H1 (cell line): ENCODE measurements around the gene KCNQ1OT1. TPM values are rescaled to one million over a fixed set of nuclear protein-coding genes. Genes with fewer than 3 reads are reported as not detected.

Experiments
- CTCF ChIA-PET: fragments of 300-600 bp; sonication (Branson Sonifier 250); formaldehyde crosslinking; loops from one replicate; lab custom pipeline; 2021; ENCODE audit not compliant: partially characterized antibody; lab: Charles Lee
- POLR2A ChIA-PET: fragments of 300-600 bp; sonication (Branson Sonifier 250); formaldehyde crosslinking; loops from one replicate; lab custom pipeline; 2021; ENCODE audit warnings: inconsistent platforms; ENCODE audit not compliant: partially characterized antibody; lab: Charles Lee
- DNase-seq, 2 experiments: peaks; one replicate each; pipeline versions ENCODE4 v3.0.0 to v3.0.0-alpha.2; 2010 to 2022; ENCODE audit warnings: low spot score in 2 of 2, low read depth in 1 of 2, mixed read lengths in 1 of 2
- FAIRE-seq: peaks from 2 replicates; lab custom pipeline; 2011; peaks lifted over from hg19 to GRCh38; lab: Jason Lieb, UNC
- H2AFZ ChIP-seq: 2 replicates; pipeline ENCODE4 v1.8.1; 2012; ENCODE audit warnings: low read length, inconsistent platforms
- H2AK5ac ChIP-seq: 2 replicates; pipeline ENCODE4 v1.6.1; 2013; ENCODE audit warnings: low read depth, low read length
- H2BK120ac ChIP-seq: replicated peaks from 2 replicates; pipeline ENCODE3; 2013; ENCODE audit warnings: low read depth, low read length, inconsistent platforms
- H2BK12ac ChIP-seq: 2 replicates; pipeline ENCODE4 v1.6.1; 2013; ENCODE audit warnings: low read depth, low read length
- H2BK15ac ChIP-seq: 2 replicates; pipeline ENCODE4 v1.6.1; 2013; ENCODE audit warnings: low read length
- H2BK20ac ChIP-seq: 2 replicates; pipeline ENCODE4 v1.6.1; 2013; ENCODE audit warnings: low read length
- H2BK5ac ChIP-seq: 2 replicates; pipeline ENCODE4 v1.6.1; 2013; ENCODE audit warnings: low read depth, low read length
- H3K14ac ChIP-seq: 2 replicates; pipeline ENCODE4 v1.6.1; 2013; ENCODE audit warnings: inconsistent platforms; ENCODE audit not compliant: insufficient read length
- H3K18ac ChIP-seq: 2 replicates; pipeline ENCODE4 v1.6.1; 2013; ENCODE audit warnings: low read length; ENCODE audit errors: extremely low read depth
- H3K23ac ChIP-seq: 2 replicates; pipeline ENCODE4 v1.6.1; 2013; ENCODE audit warnings: inconsistent platforms; ENCODE audit not compliant: insufficient read length
- H3K23me2 ChIP-seq: 2 replicates; pipeline ENCODE4 v1.6.1; 2013; ENCODE audit warnings: low read depth, low read length
- H3K27ac ChIP-seq: 2 replicates; pipeline ENCODE4 v1.6.1; 2011; ENCODE audit warnings: low read depth, low read length, inconsistent platforms
- H3K27me3 ChIP-seq, 4 experiments: replicated peaks in 1 of 4; 1 replicate in 1 of 4; 2 replicates in 3 of 4; pipeline versions ENCODE4 v1.6.1 to v1.8.1; 2011 to 2013; ENCODE audit warnings: low read length in 3 of 4, mild to moderate bottlenecking in 3 of 4, inconsistent platforms in 2 of 4, mixed read lengths in 2 of 4, moderate library complexity in 1 of 4; ENCODE audit not compliant: control insufficient read depth in 3 of 4, insufficient read depth in 3 of 4; ENCODE audit errors: extremely low read depth in 1 of 4
- H3K36me3 ChIP-seq, 4 experiments: 2 replicates each; pipeline versions ENCODE4 v1.6.1 to v1.8.1; 2011 to 2013; ENCODE audit warnings: mild to moderate bottlenecking in 4 of 4, low read length in 3 of 4, moderate library complexity in 2 of 4, control low read depth in 1 of 4, inconsistent platforms in 1 of 4; ENCODE audit not compliant: insufficient read depth in 4 of 4, control insufficient read depth in 2 of 4
- H3K4ac ChIP-seq: replicated peaks from 2 replicates; pipeline ENCODE3; 2013; ENCODE audit warnings: low read length, low read depth, mixed read lengths, inconsistent platforms; ENCODE audit not compliant: insufficient read length
- H3K4me1 ChIP-seq, 4 experiments: replicated peaks in 1 of 4; 1 replicate in 1 of 4; 2 replicates in 3 of 4; pipeline versions ENCODE4 v1.6.1 to v1.8.1; 2011 to 2013; ENCODE audit warnings: low read length in 3 of 4, inconsistent platforms in 2 of 4, mixed read lengths in 1 of 4; ENCODE audit not compliant: insufficient read depth in 4 of 4, control insufficient read depth in 3 of 4
- H3K4me2 ChIP-seq, 2 experiments: 2 replicates each; pipeline versions ENCODE4 v1.6.1 to v1.8.1; 2011 to 2013; ENCODE audit warnings: low read depth in 2 of 2, low read length in 2 of 2, control low read depth in 1 of 2, inconsistent platforms in 1 of 2, mild to moderate bottlenecking in 1 of 2; ENCODE audit not compliant: insufficient read depth in 1 of 2
- H3K4me3 ChIP-seq, 4 experiments: fragments of 200-600, 300-600 bp in 1 of 4; sonication (generic), shearing (Covaris generic), sonication (Bioruptor Twin) in 1 of 4; 2 replicates each; pipeline versions ENCODE4 v1.5.1 to v1.8.1; 2011 to 2016; ENCODE audit warnings: low read length in 4 of 4, low read depth in 3 of 4, control low read depth in 2 of 4, inconsistent platforms in 2 of 4, mild to moderate bottlenecking in 2 of 4, mixed read lengths in 1 of 4, moderate library complexity in 1 of 4; ENCODE audit not compliant: insufficient read depth in 2 of 4; ENCODE audit errors: extremely low read depth in 1 of 4
- H3K56ac ChIP-seq: replicated peaks from 2 replicates; pipeline ENCODE3; 2013; ENCODE audit warnings: low read depth, mild to moderate bottlenecking, mixed read lengths, low read length, inconsistent platforms; ENCODE audit not compliant: insufficient read length
- H3K79me1 ChIP-seq: 2 replicates; pipeline ENCODE4 v1.6.1; 2013; ENCODE audit warnings: low read depth, low read length, control low read depth
- H3K79me2 ChIP-seq, 2 experiments: 2 replicates each; pipeline versions ENCODE4 v1.6.1 to v1.8.1; 2012 to 2013; ENCODE audit warnings: low read length in 2 of 2, mild to moderate bottlenecking in 2 of 2, inconsistent platforms in 1 of 2; ENCODE audit not compliant: insufficient read depth in 2 of 2, control insufficient read depth in 1 of 2
- H3K9ac ChIP-seq, 4 experiments: replicated peaks in 1 of 4; 1 replicate in 1 of 4; 2 replicates in 3 of 4; pipeline versions ENCODE4 v1.6.1 to v1.8.1; 2011 to 2013; ENCODE audit warnings: low read depth in 3 of 4, low read length in 3 of 4, control low read depth in 2 of 4, mild to moderate bottlenecking in 2 of 4, moderate library complexity in 2 of 4, inconsistent platforms in 1 of 4; ENCODE audit errors: extremely low read depth in 1 of 4
- H3K9me3 ChIP-seq, 2 experiments: 2 replicates each; pipeline versions ENCODE4 v1.6.1 to v1.8.1; 2012 to 2013; ENCODE audit warnings: mild to moderate bottlenecking in 2 of 2, moderate library complexity in 2 of 2, control low read depth in 1 of 2, inconsistent platforms in 1 of 2, low read depth in 1 of 2, low read length in 1 of 2, mixed read lengths in 1 of 2; ENCODE audit not compliant: insufficient read depth in 2 of 2
- H4K20me1 ChIP-seq, 2 experiments: replicated peaks in 1 of 2; 2 replicates each; pipeline versions ENCODE3 to v1.8.1; 2011 to 2013; ENCODE audit warnings: inconsistent platforms in 2 of 2, low read length in 2 of 2, mild to moderate bottlenecking in 1 of 2; ENCODE audit not compliant: insufficient read depth in 2 of 2, control insufficient read depth in 1 of 2
- H4K5ac ChIP-seq: 2 replicates; pipeline ENCODE4 v1.6.1; 2013; ENCODE audit warnings: low read length, low read depth, mixed read lengths, inconsistent platforms; ENCODE audit not compliant: insufficient read length
- H4K8ac ChIP-seq: 2 replicates; pipeline ENCODE4 v1.8.0; 2013; ENCODE audit warnings: mild to moderate bottlenecking, moderate library complexity, low read length, inconsistent platforms; ENCODE audit not compliant: insufficient read depth; ENCODE audit errors: extremely low read depth
- H4K91ac ChIP-seq: replicated peaks from 2 replicates; pipeline ENCODE3; 2013; ENCODE audit warnings: low read length, mixed read lengths, inconsistent platforms; ENCODE audit not compliant: insufficient read length
- CREB1 ChIP-seq: IDR thresholded peaks from 2 replicates; pipeline ENCODE4 v1.6.1; 2012; ENCODE audit warnings: inconsistent platforms
- EP300 ChIP-seq, 2 experiments: IDR thresholded peaks; 1 replicate in 1 of 2; 2 replicates in 1 of 2; pipeline ENCODE4 v1.6.1; 2011 to 2012; ENCODE audit warnings: low read depth in 2 of 2, low read length in 2 of 2, mild to moderate bottlenecking in 2 of 2, borderline replicate concordance in 1 of 2, inconsistent platforms in 1 of 2, moderate library complexity in 1 of 2
- JUN ChIP-seq: IDR thresholded peaks from 2 replicates; pipeline ENCODE4 v1.6.1; 2011; ENCODE audit warnings: low read depth, mild to moderate bottlenecking, improper control_type of control experiment, low read length
- JUND ChIP-seq: IDR thresholded peaks from 2 replicates; pipeline ENCODE4 v1.6.1; 2011; ENCODE audit warnings: mild to moderate bottlenecking, improper control_type of control experiment, low read length
- MAFK ChIP-seq: IDR thresholded peaks from 2 replicates; pipeline ENCODE4 v1.6.1; 2012; ENCODE audit warnings: low read depth, mild to moderate bottlenecking, improper control_type of control experiment, low read length
- POLR2A ChIP-seq, 2 experiments: IDR thresholded peaks; 1 replicate in 1 of 2; 2 replicates in 1 of 2; pipeline ENCODE4 v1.6.1; 2011; ENCODE audit warnings: low read depth in 2 of 2, low read length in 2 of 2, mild to moderate bottlenecking in 2 of 2; ENCODE audit errors: control extremely low read depth in 1 of 2
- POU5F1 ChIP-seq: IDR thresholded peaks from 2 replicates; pipeline ENCODE4 v1.6.1; 2011; ENCODE audit warnings: low read depth, mild to moderate bottlenecking, low read length, moderate library complexity
- RBBP5 ChIP-seq: IDR thresholded peaks from 2 replicates; pipeline ENCODE4 v1.7.1; 2012; ENCODE audit warnings: low read depth, mild to moderate bottlenecking, inconsistent platforms, low read length, moderate library complexity, borderline replicate concordance
- SIN3A ChIP-seq, 2 experiments: IDR thresholded peaks in 1 of 2; conservative IDR thresholded peaks in 1 of 2; 2 replicates each; pipeline ENCODE4 v1.6.1; 2011 to 2012; ENCODE audit warnings: low read length in 2 of 2, improper control_type of control experiment in 1 of 2, low read depth in 1 of 2, mild to moderate bottlenecking in 1 of 2
- TAF7 ChIP-seq: optimal IDR thresholded peaks from 2 replicates; pipeline ENCODE3; 2011; ENCODE audit warnings: low read depth, mild to moderate bottlenecking, inconsistent platforms, low read length, moderate library complexity, borderline replicate concordance
- WGBS, 2 experiments: shearing (Covaris generic) in 1 of 2; methylation state at CpG; one replicate each; pipeline versions ENCODE4 v1.1.6 to v1.1.7; 2013 to 2015; ENCODE audit warnings: low lambda C conversion rate in 2 of 2, mixed read lengths in 2 of 2, inconsistent platforms in 1 of 2, low coverage in 1 of 2, missing lambda C conversion rate in 1 of 2; ENCODE audit not compliant: insufficient replicate concordance in 2 of 2, insufficient coverage in 1 of 2, insufficient read length in 1 of 2; ENCODE audit errors: extremely low coverage in 1 of 2, missing lambda C conversion rate in 1 of 2; 5-methylcytosine and 5-hydroxymethylcytosine counted together
- polyA plus RNA-seq, 7 experiments: library from polyadenylated mRNA; depleted of rRNA in 3 of 7; stranded (reverse) in 5 of 7; unstranded in 2 of 7; fragments of >200 nt in 5 of 7; fragments of 200-250 nt in 2 of 7; gene quantifications; 1 replicate in 5 of 7; 2 replicates in 1 of 7; 4 replicates in 1 of 7; pipeline versions ENCODE4 v1.2.1 to v1.2.3, GENCODE V29; 2011 to 2013; ENCODE audit warnings: missing spikeins in 2 of 7, mixed read lengths in 2 of 7
- total RNA-seq: library from RNA; stranded (reverse); fragmentation: NEBNext Ultra II Directional; extraction: Animal tissue kit (Norgen Biotek cat#: 25700); gene quantifications from 2 replicates; pipeline ENCODE4 v1.2.1, GENCODE V29; 2021
- TF ChIP-seq, protein P1 (sequence below): IDR thresholded peaks from 2 replicates; pipeline ENCODE4 v1.6.1; 2011; ENCODE audit warnings: low read depth, mild to moderate bottlenecking, low read length; ENCODE audit not compliant: insufficient read depth
- TF ChIP-seq, protein P2 (sequence below): IDR thresholded peaks from 2 replicates; pipeline ENCODE4 v1.6.1; 2012; ENCODE audit warnings: inconsistent platforms

Gene KCNQ1OT1
- total and polyA plus RNA-seq, 2 of the 8 experiments (the other 6 are each of a cell fraction or from before 2014, with no cell fraction given) = 0.21 to 1.2 TPM

DNA sequence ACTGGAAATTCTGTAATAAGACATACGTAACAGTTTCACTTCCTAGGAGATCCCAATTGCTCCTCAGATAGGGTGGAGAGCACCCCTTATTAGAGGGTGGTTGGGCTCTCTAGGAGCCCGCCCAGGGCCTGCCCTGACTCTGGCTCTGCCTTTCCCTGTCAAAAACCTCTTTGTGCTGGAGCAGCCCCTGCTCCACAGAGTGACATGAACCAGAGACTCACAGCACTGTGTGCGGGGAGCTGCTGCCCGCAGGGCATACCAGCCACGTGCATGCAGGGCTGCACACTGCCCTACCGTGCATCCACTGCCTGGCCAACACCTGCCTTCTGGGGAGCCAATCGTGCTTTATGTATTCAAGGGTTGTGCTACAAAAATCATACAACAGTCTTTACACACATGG lies 24.3 kb downstream of the KCNQ1OT1 start:
- Histone ChIP-seq H3K23me2 (peaks cover 2% of the 10 kb centered on the region; the same call in 1 of the 2 replicates), H3K27me3 (peaks cover 0 to 5% (median 0%) of the 10 kb centered on the region in 4 experiments; a peak in 3 of 7 replicates), H3K9me3 (no peaks in the 10 kb centered on the region), H4K20me1 (peaks cover 16 to 34% of the 10 kb centered on the region in 2 experiments), H3K36me3 (peaks cover 0 to 3% (median 0%) of the 10 kb centered on the region in 4 experiments; a peak in 1 of 8 replicates), H3K4me1 (peaks cover 0 to 7% (median 0%) of the 10 kb centered on the region in 4 experiments; a peak in 2 of 7 replicates), H3K14ac (no peak overlapping the region), H3K4me3 (no peak overlapping the region), H3K18ac (no peak overlapping the region), H2BK12ac (no peak overlapping the region), H4K91ac (no peak overlapping the region), H2BK15ac (no peak overlapping the region), H3K79me1 (peaks cover 4% of the 10 kb centered on the region; the same call in 1 of the 2 replicates), H3K79me2 (peaks cover 0 to 9% of the 10 kb centered on the region in 2 experiments; a peak in 2 of 4 replicates), H3K23ac (no peak overlapping the region), H3K4ac (no peak overlapping the region), H4K8ac (no peak overlapping the region), H2AFZ (no peak overlapping the region), H3K9ac (no peak overlapping the region), H2BK5ac (no peak overlapping the region), H2BK120ac (no peak overlapping the region), H2BK20ac (no peak overlapping the region), H4K5ac (no peak overlapping the region), H3K56ac (no peak overlapping the region), H2AK5ac (no peak overlapping the region), H3K27ac (no peak overlapping the region), H3K4me2 (no peak overlapping the region)
- WGBS, 2 experiments = 85% methylated on average over 7 of the region's 7 CpGs; no CpG with 5 or more reads in 1 of the 2 experiments
- POLR2A ChIA-PET = interaction anchor here (1.1 to 1.6 kb wide), 3 partner anchors 9 to 18 kb away, joined by 3 to 4 read pairs (median 4); no protein-coding TSS in a partner anchor
- DNase-seq (no peak), FAIRE-seq (no peak)
- CTCF ChIA-PET = interaction anchor here (1.1 to 2.1 kb wide), 3 partner anchors 22 to 216 kb away, joined by 3 to 6 read pairs (median 3); no protein-coding TSS in a partner anchor
- TF ChIP-seq POLR2A (IDR thresholded peaks at IDR 0.05; ENCODE audit: control extremely low read depth in 1 of 2, low read depth in 2 of 2, low read length in 2 of 2) = no peak
- TF ChIP-seq TAF7 = no peak
- TF ChIP-seq EP300 (IDR thresholded peaks at IDR 0.05; ENCODE audit: borderline replicate concordance in 1 of 2, low read depth in 2 of 2, low read length in 2 of 2) = no peak
- no peak for TF ChIP-seq JUN
- TF ChIP-seq JUND = no peak
- no peak for TF ChIP-seq RBBP5
- TF ChIP-seq MAFK = no peak
- TF ChIP-seq POU5F1 = no peak
- TF ChIP-seq CREB1 = no peak
- TF ChIP-seq, protein P1, sequence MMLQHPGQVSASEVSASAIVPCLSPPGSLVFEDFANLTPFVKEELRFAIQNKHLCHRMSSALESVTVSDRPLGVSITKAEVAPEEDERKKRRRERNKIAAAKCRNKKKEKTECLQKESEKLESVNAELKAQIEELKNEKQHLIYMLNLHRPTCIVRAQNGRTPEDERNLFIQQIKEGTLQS = no peak
- TF ChIP-seq, protein P2, sequence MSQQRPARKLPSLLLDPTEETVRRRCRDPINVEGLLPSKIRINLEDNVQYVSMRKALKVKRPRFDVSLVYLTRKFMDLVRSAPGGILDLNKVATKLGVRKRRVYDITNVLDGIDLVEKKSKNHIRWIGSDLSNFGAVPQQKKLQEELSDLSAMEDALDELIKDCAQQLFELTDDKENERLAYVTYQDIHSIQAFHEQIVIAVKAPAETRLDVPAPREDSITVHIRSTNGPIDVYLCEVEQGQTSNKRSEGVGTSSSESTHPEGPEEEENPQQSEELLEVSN = no peak
- no peak for TF ChIP-seq SIN3A (conservative IDR thresholded peaks at IDR 0.05 in 1 of 2, IDR thresholded peaks at IDR 0.05 in 1 of 2; ENCODE audit: low read depth in 1 of 2, low read length in 2 of 2)
